Stimulated activated naive CD4-positive, alpha-beta T cell treated with Interleukin-2 at 50 U/mL for 16 hours (primary cell): ENCODE data around the gene ZNF331.
"Not testable (repeated sequence)": the region's sequence is repeated elsewhere in the genome, so short reads cannot be mapped to it uniquely, and the experiment has no call there.

Source experiments
- DNase-seq: peaks from one replicate; lab custom pipeline; 2025; lab: John Stamatoyannopoulos, UW

Gene ZNF331

DNA sequence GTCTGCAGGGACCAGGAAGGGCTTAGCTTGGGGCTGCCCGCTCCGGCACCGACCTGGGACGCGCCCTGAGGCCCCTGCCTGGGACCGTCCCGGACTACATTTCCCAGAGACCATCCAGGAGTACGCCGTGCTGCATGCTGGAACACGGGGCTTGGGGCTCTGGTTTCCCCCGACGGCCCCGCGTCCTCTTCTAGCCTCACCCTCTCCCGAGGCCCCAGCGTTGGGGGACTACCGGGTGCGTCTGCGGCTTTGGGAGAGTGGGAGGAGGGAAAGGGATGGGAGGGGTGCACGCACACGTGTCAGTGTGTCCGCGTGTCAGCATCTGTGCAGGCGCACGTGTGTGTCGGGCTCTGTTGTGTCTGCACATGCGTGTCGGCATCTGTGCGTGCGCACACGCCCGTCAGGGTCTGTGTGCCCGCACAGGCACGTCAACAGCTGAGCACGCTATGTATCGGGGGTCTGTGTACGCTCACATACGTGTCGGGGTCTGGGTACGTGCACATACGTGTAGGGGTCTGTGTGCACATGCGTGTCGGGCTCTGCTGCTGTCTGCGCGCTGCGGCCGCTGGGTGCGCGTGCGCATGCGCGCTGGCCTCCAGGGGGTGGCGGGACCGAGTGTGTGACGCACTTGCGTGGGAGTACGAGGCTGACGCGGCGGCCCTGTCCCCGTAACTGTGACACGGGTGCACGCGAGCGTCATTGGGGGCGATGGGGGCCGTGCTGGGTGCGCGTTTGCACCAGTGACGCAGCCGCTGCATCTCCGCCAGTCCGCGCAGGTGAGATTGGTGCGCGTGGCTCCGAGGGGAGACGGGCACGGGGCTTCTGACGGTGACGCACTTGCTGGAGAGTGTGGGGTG, at the start of gene ZNF331:
TSS of gene ZNF331 (plus strand) at position 625 of the 857 bp plus-strand sequence. CDS start 31,232 bp downstream, outside the sequence.
- DNase-seq = peak; percentile 87

DNA sequence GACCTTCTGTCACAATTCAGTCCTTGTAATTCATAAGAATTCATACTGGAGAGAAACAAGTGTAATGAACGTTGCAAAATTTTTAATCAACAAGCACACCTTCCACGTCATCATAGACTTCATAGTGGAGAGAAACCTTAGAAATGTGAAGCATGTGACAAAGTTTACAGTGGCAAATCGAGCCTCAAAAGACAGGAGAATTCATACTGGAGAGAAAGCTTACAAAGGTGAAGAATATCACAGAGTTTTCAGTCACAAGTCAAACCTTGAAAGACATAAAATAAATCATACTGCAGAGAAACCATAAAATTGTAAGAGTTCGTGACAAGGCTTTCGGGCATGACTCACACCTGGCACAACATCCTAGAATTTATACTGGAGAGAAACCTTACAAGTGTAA, 45.8 kb upstream of the ZNF331 start:
- no peak for DNase-seq

- not testable (repeated sequence) for DNase-seq
Measured at GRCh38 chr19:53497311-53498023, 40.5 kb upstream of the ZNF331 start.

GRCh38 chr19:53498024-53498395, 39.9 kb upstream of the ZNF331 start:
- not testable (repeated sequence) for DNase-seq

- DNase-seq = not testable (repeated sequence)
Measured at GRCh38 chr19:53503151-53503550, 34.8 kb upstream of the ZNF331 start.

GRCh38 chr19:53503671-53504364, 34.1 kb upstream of the ZNF331 start:
- DNase-seq = not testable (repeated sequence)

DNA sequence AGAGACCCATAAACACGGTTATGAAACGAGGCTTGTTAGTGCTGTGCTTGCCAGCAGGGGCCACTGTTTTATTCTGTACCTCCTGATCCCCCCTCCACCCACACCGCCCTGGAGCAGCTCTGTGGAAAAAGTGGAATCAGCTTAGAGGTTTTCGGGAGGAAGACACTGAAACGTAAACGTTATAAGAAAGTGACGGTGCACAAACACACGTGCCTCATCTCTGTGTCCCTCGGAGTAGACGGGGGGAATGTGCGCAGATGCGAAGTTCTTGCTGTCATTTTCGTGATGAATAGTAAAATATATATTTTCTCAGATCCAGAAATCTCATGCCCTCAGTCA, 33.6 kb upstream of the ZNF331 start:
- DNase-seq = not testable (repeated sequence)

GRCh38 chr19:53504885-53505284, 33.1 kb upstream of the ZNF331 start:
- DNase-seq = no peak

DNA sequence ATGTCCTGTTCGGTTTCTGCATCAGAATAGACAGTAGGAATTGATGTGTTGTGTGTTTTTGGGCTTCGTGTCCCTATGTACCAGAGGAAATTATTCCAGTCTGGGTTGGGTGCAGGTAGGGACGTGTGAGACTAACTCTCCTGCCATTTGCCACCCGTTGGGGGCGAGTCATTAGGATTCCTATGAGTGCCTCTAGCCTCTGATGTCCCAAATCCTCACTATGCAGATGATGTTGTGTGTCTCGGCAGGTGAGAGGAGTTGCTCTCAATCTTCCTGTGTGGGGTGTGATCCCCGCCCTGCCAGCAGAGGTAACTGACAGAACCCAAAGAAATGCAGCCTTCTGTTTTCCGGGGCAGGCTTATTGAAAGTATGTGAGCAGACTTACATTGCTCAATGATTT, 31.2 kb upstream of the ZNF331 start:
- no peak for DNase-seq

- DNase-seq = no peak
Measured at GRCh38 chr19:53507523-53508442, 30.2 kb upstream of the ZNF331 start.

DNA sequence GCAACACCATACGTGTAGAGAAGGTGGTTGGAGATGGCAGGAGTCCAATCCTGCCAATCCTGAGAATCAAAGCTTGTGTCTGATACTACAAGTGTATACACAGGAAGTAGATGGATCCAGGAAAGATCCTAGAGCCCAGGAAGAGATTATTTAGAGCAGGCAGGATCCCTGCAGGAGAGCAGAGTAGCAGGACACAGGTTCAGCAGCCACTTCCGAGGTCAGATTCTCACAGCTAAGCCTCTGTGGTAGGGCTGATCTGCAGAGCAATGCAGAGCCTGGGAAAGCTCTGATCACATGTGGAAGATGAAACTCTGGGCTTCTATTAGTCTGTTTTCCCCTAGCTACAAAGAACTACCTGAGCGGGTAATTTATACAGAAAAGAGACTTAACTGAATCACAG, 28.5 kb upstream of the ZNF331 start:
- no peak for DNase-seq

- no peak for DNase-seq
Measured at GRCh38 chr19:53509845-53510244, 28.1 kb upstream of the ZNF331 start.

DNA sequence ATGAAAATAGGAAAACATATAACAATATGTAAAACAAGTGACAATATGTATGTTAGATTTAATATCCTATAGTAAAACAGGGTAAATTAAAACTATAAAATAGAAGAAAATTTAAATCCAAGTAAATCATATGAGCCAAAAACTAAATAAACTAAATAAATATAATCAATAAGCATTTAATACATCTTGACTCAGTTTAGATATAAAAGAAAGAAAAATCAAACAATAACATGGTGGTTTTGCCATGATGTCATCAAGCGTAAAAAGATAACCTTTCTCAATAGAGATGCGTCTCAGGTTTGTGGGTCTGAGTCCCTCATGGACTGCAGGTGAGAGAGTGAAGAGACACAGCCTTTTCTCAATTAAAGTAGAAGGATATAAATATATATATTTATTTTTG, 26.6 kb upstream of the ZNF331 start:
- no peak for DNase-seq

GRCh38 chr19:53511933-53512374, 26.0 kb upstream of the ZNF331 start:
- DNase-seq = peak; percentile 23

DNA sequence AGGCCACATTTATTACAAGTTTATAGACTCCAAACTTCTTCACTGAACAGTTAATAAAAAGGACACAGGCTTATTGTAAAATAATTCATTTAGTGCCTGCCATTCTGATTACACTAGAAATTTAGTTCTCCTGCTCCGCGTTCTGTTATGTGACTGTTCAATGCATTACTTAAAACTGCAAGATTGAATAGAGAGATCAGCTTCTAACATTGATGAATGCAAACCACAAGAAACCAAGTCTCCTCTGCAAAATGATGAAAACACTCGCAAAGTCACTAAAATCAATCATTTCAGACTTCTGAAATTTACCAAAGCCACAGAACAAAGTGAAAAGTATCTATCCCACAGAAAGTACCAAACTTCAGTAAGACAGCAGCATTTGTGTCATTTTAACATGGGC, 22.9 kb upstream of the ZNF331 start:
- DNase-seq = not testable (repeated sequence)

DNA sequence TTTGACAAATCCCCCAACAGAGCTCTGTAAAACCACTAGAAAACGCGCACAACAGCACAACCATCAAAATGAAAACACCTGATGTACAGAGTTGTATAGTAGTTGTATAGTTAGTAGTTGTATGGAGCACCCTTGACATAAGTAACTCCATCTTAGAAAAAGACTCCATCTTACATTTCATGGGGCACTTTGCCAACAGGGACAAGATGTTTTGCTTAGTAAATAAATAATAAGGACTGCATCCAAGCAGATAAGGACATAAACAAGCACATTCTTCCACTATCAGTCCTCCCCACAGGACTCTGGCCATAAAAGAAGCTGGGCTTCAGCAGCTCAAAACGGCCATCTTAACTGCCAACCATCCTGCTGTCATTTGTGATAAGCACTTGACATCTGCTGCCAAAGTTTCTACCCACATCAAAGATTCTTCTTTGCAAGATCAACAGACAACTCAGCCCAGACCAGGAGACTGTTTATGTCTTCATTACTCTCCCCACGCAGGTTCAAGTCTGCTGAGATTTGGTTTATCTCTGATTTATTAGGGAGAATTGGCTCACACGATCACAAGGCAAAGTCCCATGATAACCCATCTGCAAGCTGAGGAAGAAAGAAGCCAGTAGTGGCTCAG, 20.7 kb upstream of the ZNF331 start:
- no peak for DNase-seq

- DNase-seq = no peak
Measured at GRCh38 chr19:53518121-53518520, 19.8 kb upstream of the ZNF331 start.

- no peak for DNase-seq
Measured at GRCh38 chr19:53518716-53519115, 19.2 kb upstream of the ZNF331 start.

- no peak for DNase-seq
Measured at GRCh38 chr19:53519446-53519845, 18.5 kb upstream of the ZNF331 start.

GRCh38 chr19:53520163-53520546, 17.8 kb upstream of the ZNF331 start:
- DNase-seq = no peak
